K562 (cell line): ENCODE data around the gene CNGA3. TPM values are rescaled to one million over a fixed set of nuclear protein-coding genes. Genes with fewer than 3 reads are reported as not detected.

ENCODE experiments used
- ATAC-seq: fragments of 200-7000 bp; cut with Tn5 transposase; 3 replicates; pipeline ENCODE4 v1.9.1; 2020; ENCODE audit warnings: moderate library complexity
- BruUV-seq: library from RNA; stranded (reverse); fragments of 400-500 nt; replicated peaks from 2 replicates; lab custom pipeline; 2021; lab: Mats Ljungman, UMichigan
- CTCF ChIA-PET: fragments of 300-600 bp; formaldehyde crosslinking; extraction: SDS; loops from one replicate; lab custom pipeline; 2021; ENCODE audit warnings: low intra/inter-chr PET ratio; lab: Yijun Ruan, JAX
- POLR2A ChIA-PET: fragments of 300-600, 350-650 bp; sonication (Branson Sonifier 250); formaldehyde crosslinking; extraction: SDS; loops from one replicate; lab custom pipeline; 2021; ENCODE audit warnings: antibody characterized with exemption, inconsistent platforms; lab: Yijun Ruan, JAX
- DNase-seq, 4 experiments: peaks; one replicate each; pipeline versions ENCODE4 v3.0.0 to v3.0.0-alpha.2; 2011 to 2018; ENCODE audit warnings: low spot score in 3 of 4, mixed read lengths in 3 of 4; ENCODE audit errors: extremely low read depth in 1 of 4
- FAIRE-seq: peaks from 2 replicates; lab custom pipeline; 2011; peaks lifted over from hg19 to GRCh38; lab: Jason Lieb, UNC
- H2AFZ ChIP-seq: 2 replicates; pipeline ENCODE4 v1.6.0; 2011; ENCODE audit warnings: low read depth, low read length, control low read depth, inconsistent platforms
- H3K27ac ChIP-seq: fragments of 200-600 bp; 3 replicates; pipeline ENCODE4 v1.8.0; 2011; ENCODE audit warnings: low read depth, mild to moderate bottlenecking, control low read depth, inconsistent platforms, low read length, moderate library complexity, mixed read lengths; ENCODE audit errors: extremely low read depth
- H3K27me3 ChIP-seq, 2 experiments: fragments of 300-600 bp in 1 of 2; 2 replicates in 1 of 2; 3 replicates in 1 of 2; pipeline versions ENCODE4 v1.6.0 to v1.8.0; 2011; ENCODE audit warnings: inconsistent platforms in 2 of 2, low read length in 2 of 2, mild to moderate bottlenecking in 1 of 2, mixed read lengths in 1 of 2, moderate library complexity in 1 of 2; ENCODE audit not compliant: control insufficient read depth in 2 of 2, insufficient read depth in 2 of 2
- H3K36me3 ChIP-seq: fragments of 300-600 bp; 3 replicates; pipeline ENCODE4 v1.8.0; 2011; ENCODE audit warnings: mild to moderate bottlenecking, low read length, inconsistent platforms; ENCODE audit not compliant: control insufficient read depth, insufficient read depth
- H3K4me1 ChIP-seq, 2 experiments: fragments of 200-600 bp in 1 of 2; replicated peaks in 1 of 2; 2 replicates in 1 of 2; 3 replicates in 1 of 2; pipeline versions ENCODE4 v1.5.1 to v1.8.0; 2011; ENCODE audit warnings: inconsistent platforms in 2 of 2, low read length in 2 of 2, mild to moderate bottlenecking in 1 of 2, mixed read lengths in 1 of 2, moderate library complexity in 1 of 2; ENCODE audit not compliant: control insufficient read depth in 2 of 2, insufficient read depth in 2 of 2
- H3K4me2 ChIP-seq: 2 replicates; pipeline ENCODE4 v1.6.1; 2011; ENCODE audit warnings: low read length, control low read depth, inconsistent platforms, mixed read lengths; ENCODE audit not compliant: insufficient read depth
- H3K4me3 ChIP-seq: fragments of 200-600 bp; sonication (generic), shearing (Covaris generic); 2 replicates; pipeline ENCODE4 v1.5.1; 2016; ENCODE audit warnings: control low read depth, inconsistent platforms
- H3K79me2 ChIP-seq: fragments of 200-600 bp; 3 replicates; pipeline ENCODE4 v1.8.0; 2011; ENCODE audit warnings: low read length, inconsistent platforms; ENCODE audit not compliant: control insufficient read depth, insufficient read depth
- H3K9ac ChIP-seq, 2 experiments: 2 replicates each; pipeline versions ENCODE4 v1.6.0 to v1.6.1; 2011; ENCODE audit warnings: low read depth in 2 of 2, low read length in 2 of 2, control low read depth in 1 of 2, inconsistent platforms in 1 of 2, mild to moderate bottlenecking in 1 of 2, mixed read lengths in 1 of 2; ENCODE audit not compliant: insufficient read depth in 1 of 2
- H3K9me1 ChIP-seq: one replicate; pipeline ENCODE4 v1.6.0; 2011; ENCODE audit warnings: inconsistent platforms, mild to moderate bottlenecking, low read length, moderate library complexity; ENCODE audit not compliant: control insufficient read depth, insufficient read depth
- H3K9me3 ChIP-seq: replicated peaks from 2 replicates; pipeline ENCODE4 v1.5.1; 2011; ENCODE audit warnings: low read depth, low read length, inconsistent platforms; ENCODE audit not compliant: control insufficient read depth, insufficient read depth
- H4K20me1 ChIP-seq: replicated peaks from 2 replicates; pipeline ENCODE4 v1.6.1; 2011; ENCODE audit warnings: low read length, inconsistent platforms, mixed read lengths; ENCODE audit not compliant: control insufficient read depth, insufficient read depth
- ADNP ChIP-seq: fragments of 200-800 bp; sonication (Bioruptor generic); IDR thresholded peaks from 2 replicates; pipeline ENCODE4 v1.6.1; 2016; ENCODE audit warnings: missing genetic modification characterization, missing compliant biosample characterization
- MEF2A ChIP-seq: IDR thresholded peaks from 2 replicates; pipeline ENCODE4 v1.6.1; 2011; ENCODE audit warnings: low read depth, mild to moderate bottlenecking, low read length, moderate library complexity; ENCODE audit not compliant: control insufficient read depth
- POLR2H ChIP-seq: IDR thresholded peaks from 2 replicates; pipeline ENCODE4 v1.6.1; 2016; ENCODE audit warnings: missing genetic modification characterization, low read depth, mild to moderate bottlenecking, control low read depth, missing compliant biosample characterization, moderate library complexity
- RFX5 ChIP-seq: IDR thresholded peaks from 2 replicates; pipeline ENCODE4 v1.6.1; 2011; ENCODE audit warnings: low read depth, mild to moderate bottlenecking, improper control_type of control experiment, low read length
- SMAD1 ChIP-seq: fragments of 150-350 bp; IDR thresholded peaks from 2 replicates; pipeline ENCODE4 v1.6.1; 2014; ENCODE audit warnings: low read length, low read depth; ENCODE audit not compliant: partially characterized antibody
- WGBS: fragments of 100-300 bp; shearing (Covaris generic); methylation state at CpG from one replicate; pipeline ENCODE4 v1.1.6; 2016; ENCODE audit warnings: low coverage, mixed read lengths; ENCODE audit not compliant: insufficient coverage; ENCODE audit errors: missing lambda C conversion rate; 5-methylcytosine and 5-hydroxymethylcytosine counted together
- in situ Hi-C: fragments of 300-500 bp; cut with MboI; formaldehyde crosslinking; loops from 4 replicates; pipeline ENCODE4 v1.15.0; 2018; ENCODE audit warnings: inconsistent platforms, mixed read lengths
- intact Hi-C: fragments of 100-400 bp; cut with micrococcal nuclease; formaldehyde crosslinking; loops from 2 replicates; pipeline ENCODE4 v1.14.2; 2022
- polyA plus RNA-seq, 8 experiments: library from polyadenylated mRNA; depleted of rRNA in 4 of 8; stranded (reverse) in 5 of 8; unstranded in 3 of 8; fragments of >200 nt; fragmentation: Nextera tagmentation in 2 of 8; fragmentation: Illumina TruSeq in 1 of 8; extraction: Ambion mirVana in 2 of 8; extraction: Trizol in 1 of 8; gene quantifications; 2 replicates each; pipeline versions ENCODE4 v1.2.1 to v1.2.3, GENCODE V29; 2011 to 2014; ENCODE audit warnings: inconsistent platforms in 1 of 8, missing spikeins in 1 of 8
- total RNA-seq, 7 experiments: library from RNA; depleted of rRNA in 6 of 7; stranded (reverse); fragments of >200 nt in 6 of 7; fragmentation: Illumina TruSeq in 2 of 7; extraction: Trizol in 2 of 7; gene quantifications; 2 replicates each; pipeline versions ENCODE4 v1.2.1 to v1.2.3, GENCODE V29; 2011 to 2021; ENCODE audit warnings: low replicate concordance in 1 of 7
- TF ChIP-seq, protein P1 (sequence below): sonication (generic); formaldehyde crosslinking; IDR thresholded peaks from 2 replicates; pipeline ENCODE4 v1.8.1; 2023; ENCODE audit warnings: mild to moderate bottlenecking, missing genetic modification reagents, moderate library complexity
- TF ChIP-seq, protein P2 (sequence below): sonication (generic); formaldehyde crosslinking; IDR thresholded peaks from 2 replicates; pipeline ENCODE4 v1.8.1; 2022; ENCODE audit warnings: missing genetic modification reagents
- TF ChIP-seq, protein P3 (sequence below), 2 experiments: IDR thresholded peaks; 2 replicates each; pipeline ENCODE4 v1.6.1; 2011; ENCODE audit warnings: borderline replicate concordance in 1 of 2, control low read depth in 1 of 2, low read depth in 1 of 2, low read length in 1 of 2, mild to moderate bottlenecking in 1 of 2, mixed read lengths in 1 of 2, moderate library complexity in 1 of 2; ENCODE audit not compliant: insufficient read depth in 1 of 2, insufficient read length in 1 of 2, poor library complexity in 1 of 2, severe bottlenecking in 1 of 2; ENCODE audit errors: extremely low read depth in 1 of 2
- TF ChIP-seq, protein P4 (sequence below): fragments of 250-450 bp; sonication (Bioruptor Pico); IDR thresholded peaks from 2 replicates; pipeline ENCODE4 v1.8.0; 2021; ENCODE audit warnings: moderate library complexity, mild to moderate bottlenecking, inconsistent platforms
- TF ChIP-seq, protein P5 (sequence below): sonication (generic); formaldehyde crosslinking; IDR thresholded peaks from 2 replicates; pipeline ENCODE4 v1.8.0; 2023; ENCODE audit warnings: mild to moderate bottlenecking, missing genetic modification reagents

The CNGA3 gene
- total and polyA plus RNA-seq, 9 of the 15 experiments (the other 6 are each of a cell fraction or from before 2014, with no cell fraction given), result not detected

DNA sequence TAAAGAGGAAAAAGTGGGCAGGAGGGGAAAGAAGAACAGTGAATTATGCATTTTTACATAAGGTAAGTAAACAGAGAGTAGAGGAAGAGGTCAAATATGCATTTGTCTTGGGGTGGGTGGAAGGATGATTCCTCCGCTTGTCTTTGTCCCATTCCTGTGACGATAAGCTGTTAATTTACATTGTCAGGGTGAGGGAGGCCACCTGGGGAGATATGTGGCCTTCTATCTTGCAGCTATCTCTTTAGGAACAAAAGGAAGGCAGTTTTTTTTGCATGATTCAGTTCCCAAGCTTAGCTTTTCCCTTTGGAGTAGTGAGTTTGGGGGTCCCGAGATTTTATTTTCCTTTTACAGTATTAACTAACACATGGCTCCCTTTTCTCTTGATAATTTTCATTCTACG is 96.2 kb downstream of the CNGA3 start (continued):
- TF ChIP-seq, protein P1, sequence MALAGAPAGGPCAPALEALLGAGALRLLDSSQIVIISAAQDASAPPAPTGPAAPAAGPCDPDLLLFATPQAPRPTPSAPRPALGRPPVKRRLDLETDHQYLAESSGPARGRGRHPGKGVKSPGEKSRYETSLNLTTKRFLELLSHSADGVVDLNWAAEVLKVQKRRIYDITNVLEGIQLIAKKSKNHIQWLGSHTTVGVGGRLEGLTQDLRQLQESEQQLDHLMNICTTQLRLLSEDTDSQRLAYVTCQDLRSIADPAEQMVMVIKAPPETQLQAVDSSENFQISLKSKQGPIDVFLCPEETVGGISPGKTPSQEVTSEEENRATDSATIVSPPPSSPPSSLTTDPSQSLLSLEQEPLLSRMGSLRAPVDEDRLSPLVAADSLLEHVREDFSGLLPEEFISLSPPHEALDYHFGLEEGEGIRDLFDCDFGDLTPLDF (CRISPR knock-in tag), result no peak
- TF ChIP-seq RFX5, result no peak
- no peak for TF ChIP-seq POLR2H (tag)
- no peak for TF ChIP-seq SMAD1
- no peak for TF ChIP-seq MEF2A
- TF ChIP-seq, protein P2, sequence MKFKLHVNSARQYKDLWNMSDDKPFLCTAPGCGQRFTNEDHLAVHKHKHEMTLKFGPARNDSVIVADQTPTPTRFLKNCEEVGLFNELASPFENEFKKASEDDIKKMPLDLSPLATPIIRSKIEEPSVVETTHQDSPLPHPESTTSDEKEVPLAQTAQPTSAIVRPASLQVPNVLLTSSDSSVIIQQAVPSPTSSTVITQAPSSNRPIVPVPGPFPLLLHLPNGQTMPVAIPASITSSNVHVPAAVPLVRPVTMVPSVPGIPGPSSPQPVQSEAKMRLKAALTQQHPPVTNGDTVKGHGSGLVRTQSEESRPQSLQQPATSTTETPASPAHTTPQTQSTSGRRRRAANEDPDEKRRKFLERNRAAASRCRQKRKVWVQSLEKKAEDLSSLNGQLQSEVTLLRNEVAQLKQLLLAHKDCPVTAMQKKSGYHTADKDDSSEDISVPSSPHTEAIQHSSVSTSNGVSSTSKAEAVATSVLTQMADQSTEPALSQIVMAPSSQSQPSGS (CRISPR knock-in tag), result no peak
- TF ChIP-seq, all 486 proteins: peak for 0

DNA sequence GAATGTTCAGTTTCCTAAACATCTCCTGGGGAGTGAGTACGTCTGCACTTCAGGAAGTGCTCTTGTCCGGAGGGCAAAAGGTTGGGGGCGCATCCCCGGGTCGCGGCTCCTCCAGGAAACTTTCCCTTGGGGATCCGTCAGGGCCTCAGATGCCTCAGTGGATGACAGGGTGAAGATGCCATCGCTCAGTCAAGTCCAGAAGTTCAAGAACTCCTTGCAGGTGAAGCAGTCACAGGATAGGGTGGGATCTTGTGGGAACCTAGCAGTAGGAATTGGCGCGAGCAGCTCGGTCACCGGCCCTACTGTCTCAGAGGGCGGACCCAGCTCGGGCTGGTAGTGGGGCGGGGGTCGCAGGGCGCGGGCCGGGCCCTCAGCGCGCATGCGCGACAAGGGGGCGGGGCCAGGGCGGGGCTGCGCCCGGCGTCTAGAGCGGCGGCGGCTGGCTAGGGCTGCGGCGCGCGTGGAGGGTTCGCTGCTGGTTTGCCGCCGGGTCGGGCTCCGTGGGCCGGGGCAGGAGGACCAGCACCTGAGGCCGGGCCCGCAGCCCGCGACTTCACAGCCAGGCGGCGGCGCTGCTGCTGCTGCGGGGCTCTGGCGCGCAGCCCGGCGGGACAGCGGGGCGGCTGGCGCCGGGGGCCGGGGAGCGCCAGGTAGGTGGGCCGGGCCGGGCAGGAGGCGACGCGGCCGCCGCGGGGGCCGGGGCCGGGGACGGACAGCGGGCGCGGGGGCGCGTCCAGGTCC is 98.3 kb downstream of the CNGA3 start, which contains the start of gene INPP4A:
Gene INPP4A (plus strand): TSS at position 423 of the 741 bp plus-strand sequence. CDS start 75,191 bp downstream, outside the sequence.
- no TSS peak for BruUV-seq
- Histone ChIP-seq H3K9me3 (no peaks in the 10 kb centered on the region), H3K4me1 (peaks cover 16 to 27% of the 10 kb centered on the region in 2 experiments; a peak in 4 of 5 replicates), H3K36me3 (no peaks in the 10 kb centered on the region), H3K9me1 (no peaks in the 10 kb centered on the region), H3K79me2 (peaks cover 36% of the 10 kb centered on the region), H4K20me1 (peaks cover 12% of the 10 kb centered on the region), H3K4me2 (peak within 1 kb of the TSS; percentile 84), H3K27me3 (no peaks in the 10 kb centered on the region), H3K4me3 (peak within 1 kb of the TSS; percentile 66), H2AFZ (peak within 1 kb of the TSS; percentile 91), H3K27ac (peak within 1 kb of the TSS; percentile 57; the same call in 2 of the 3 replicates), H3K9ac (peak within 1 kb of the TSS; percentile 49 to 94)
- ChIA-PET CTCF (no interaction called here), POLR2A (no interaction called here)
- under 1% methylated on average over 35 of the region's 75 CpGs for WGBS
- in situ Hi-C loops (no loop called here), intact Hi-C loops (loop anchor here (5.0 kb wide), 1 partner anchor 63 kb away; no protein-coding TSS in a partner anchor)
- peak; percentile 83 to 95 (median 94) for DNase-seq
- ATAC-seq, result peak; percentile 85
- FAIRE-seq, result peak; percentile 44
- no peak for TF ChIP-seq ADNP (tag)
- TF ChIP-seq, protein P3, sequence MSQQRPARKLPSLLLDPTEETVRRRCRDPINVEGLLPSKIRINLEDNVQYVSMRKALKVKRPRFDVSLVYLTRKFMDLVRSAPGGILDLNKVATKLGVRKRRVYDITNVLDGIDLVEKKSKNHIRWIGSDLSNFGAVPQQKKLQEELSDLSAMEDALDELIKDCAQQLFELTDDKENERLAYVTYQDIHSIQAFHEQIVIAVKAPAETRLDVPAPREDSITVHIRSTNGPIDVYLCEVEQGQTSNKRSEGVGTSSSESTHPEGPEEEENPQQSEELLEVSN (IDR thresholded peaks at IDR 0.05; ENCODE audit: borderline replicate concordance in 1 of 2, extremely low read depth in 1 of 2, insufficient read depth in 1 of 2, insufficient read length in 1 of 2, low read depth in 1 of 2, low read length in 1 of 2, poor library complexity in 1 of 2, severe bottlenecking in 1 of 2), result peak in 1 of 2 experiments; percentile 91
- TF ChIP-seq, protein P4, sequence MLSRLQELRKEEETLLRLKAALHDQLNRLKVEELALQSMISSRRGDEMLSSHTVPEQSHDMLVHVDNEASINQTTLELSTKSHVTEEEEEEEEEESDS (CRISPR knock-in tag), result no peak
- TF ChIP-seq, protein P5, sequence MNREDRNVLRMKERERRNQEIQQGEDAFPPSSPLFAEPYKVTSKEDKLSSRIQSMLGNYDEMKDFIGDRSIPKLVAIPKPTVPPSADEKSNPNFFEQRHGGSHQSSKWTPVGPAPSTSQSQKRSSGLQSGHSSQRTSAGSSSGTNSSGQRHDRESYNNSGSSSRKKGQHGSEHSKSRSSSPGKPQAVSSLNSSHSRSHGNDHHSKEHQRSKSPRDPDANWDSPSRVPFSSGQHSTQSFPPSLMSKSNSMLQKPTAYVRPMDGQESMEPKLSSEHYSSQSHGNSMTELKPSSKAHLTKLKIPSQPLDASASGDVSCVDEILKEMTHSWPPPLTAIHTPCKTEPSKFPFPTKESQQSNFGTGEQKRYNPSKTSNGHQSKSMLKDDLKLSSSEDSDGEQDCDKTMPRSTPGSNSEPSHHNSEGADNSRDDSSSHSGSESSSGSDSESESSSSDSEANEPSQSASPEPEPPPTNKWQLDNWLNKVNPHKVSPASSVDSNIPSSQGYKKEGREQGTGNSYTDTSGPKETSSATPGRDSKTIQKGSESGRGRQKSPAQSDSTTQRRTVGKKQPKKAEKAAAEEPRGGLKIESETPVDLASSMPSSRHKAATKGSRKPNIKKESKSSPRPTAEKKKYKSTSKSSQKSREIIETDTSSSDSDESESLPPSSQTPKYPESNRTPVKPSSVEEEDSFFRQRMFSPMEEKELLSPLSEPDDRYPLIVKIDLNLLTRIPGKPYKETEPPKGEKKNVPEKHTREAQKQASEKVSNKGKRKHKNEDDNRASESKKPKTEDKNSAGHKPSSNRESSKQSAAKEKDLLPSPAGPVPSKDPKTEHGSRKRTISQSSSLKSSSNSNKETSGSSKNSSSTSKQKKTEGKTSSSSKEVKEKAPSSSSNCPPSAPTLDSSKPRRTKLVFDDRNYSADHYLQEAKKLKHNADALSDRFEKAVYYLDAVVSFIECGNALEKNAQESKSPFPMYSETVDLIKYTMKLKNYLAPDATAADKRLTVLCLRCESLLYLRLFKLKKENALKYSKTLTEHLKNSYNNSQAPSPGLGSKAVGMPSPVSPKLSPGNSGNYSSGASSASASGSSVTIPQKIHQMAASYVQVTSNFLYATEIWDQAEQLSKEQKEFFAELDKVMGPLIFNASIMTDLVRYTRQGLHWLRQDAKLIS (CRISPR knock-in tag), result no peak
